NCI-H2171 treated with DMSO at 0.1 percent for 48 hours (cell line): ENCODE measurements around the gene SEC16B.

ENCODE experiments used
- DNase-seq: peaks from one replicate; lab custom pipeline; 2025; lab: John Stamatoyannopoulos, UW

The SEC16B gene

DNA sequence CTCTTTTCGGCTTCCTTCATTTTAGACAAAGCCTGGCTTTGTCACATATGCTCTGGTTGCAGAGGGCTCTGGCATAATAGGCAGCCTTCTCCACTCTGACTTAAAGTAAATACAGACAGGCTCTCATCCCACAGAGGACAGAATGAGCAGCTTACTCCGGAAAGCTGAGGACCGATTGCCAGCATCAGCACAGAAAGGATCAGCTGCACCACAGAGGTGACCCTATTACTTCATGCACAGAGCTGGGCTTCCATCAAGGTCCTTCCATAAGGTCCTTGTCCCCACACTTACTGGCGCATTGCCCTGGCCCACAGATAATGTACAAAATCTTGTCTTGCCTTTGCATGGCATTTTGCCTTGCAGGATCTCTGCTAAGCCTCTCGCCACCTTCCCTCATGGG is 67.6 kb downstream of the SEC16B start:
- no peak for DNase-seq

DNA sequence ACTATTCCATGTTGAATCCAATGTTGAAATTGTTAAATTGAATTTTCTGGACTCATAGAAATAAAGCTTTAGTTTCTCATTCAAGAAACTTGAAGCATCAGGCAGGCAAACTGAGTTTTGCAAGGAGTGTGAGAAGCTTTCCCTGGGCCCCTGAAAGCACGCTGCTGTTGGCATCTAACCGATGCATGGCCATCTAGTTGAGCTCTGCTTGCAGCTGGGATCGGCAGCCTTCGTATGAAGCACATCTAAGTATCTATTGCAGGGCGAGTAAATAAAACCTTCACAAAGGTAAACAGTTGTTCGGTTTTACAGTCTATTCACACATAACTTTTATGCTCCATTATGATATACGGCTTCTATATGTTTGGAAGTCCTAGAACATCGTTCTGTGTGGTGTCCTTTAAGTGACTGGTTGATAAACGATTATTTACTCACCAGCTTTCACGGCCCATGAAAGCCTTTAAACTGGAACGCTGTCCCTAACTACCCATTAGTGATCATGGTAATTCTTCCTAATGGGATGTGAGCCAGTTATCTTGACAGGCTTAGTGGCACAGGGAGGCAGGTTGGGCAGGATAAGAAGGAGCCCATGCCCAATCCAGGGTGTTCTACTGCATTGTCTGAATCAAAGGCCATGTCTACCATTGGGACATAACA is 71.7 kb downstream of the SEC16B start:
- no peak for DNase-seq

DNA sequence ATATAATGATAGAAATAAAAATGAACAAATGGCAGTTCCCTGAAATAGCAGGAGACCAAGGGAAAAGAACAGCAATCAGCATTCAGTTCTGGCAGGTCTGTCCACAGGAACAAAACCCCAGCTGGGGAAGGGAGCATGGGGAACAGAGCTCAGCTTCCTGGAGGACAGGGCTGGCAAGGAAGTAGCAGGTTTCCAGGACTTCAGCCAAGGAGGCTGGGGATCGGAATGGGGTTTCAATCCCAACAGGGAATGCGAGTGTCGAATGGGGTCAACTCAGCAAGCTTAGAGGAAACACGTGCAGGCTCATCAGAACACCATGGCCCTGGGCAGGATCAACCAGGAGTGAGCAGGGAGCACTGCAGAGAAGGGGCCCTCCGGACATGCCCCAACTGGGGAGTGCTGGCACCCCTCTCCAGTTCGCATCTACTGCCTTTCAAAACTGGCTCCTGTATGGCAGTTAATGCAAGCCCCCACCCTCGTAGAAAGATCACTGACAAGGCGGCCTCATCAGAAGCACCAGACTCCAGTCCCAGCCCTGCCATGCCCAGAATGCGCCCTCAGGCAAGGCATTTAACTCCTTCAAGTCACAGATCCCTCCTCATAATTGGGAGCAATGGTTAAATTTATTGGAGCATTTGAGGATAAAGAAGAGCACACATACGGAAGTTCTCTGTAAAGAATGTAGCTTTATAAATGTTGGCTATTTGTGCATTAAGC is 72.4 kb downstream of the SEC16B start:
- DNase-seq = no peak
